BLaER1 (cell line): ENCODE data around the gene DHX8.

Experiments used
- H3K27ac ChIP-seq: shearing (Covaris generic); formaldehyde crosslinking; 2 replicates; pipeline ENCODE4 v1.8.1; 2022
- H3K27me3 ChIP-seq: shearing (Covaris generic); formaldehyde crosslinking; 2 replicates; pipeline ENCODE4 v1.8.1; 2022
- H3K36me3 ChIP-seq: shearing (Covaris generic); formaldehyde crosslinking; 2 replicates; pipeline ENCODE4 v1.8.1; 2022
- H3K4me1 ChIP-seq: shearing (Covaris generic); formaldehyde crosslinking; 2 replicates; pipeline ENCODE4 v1.8.1; 2022
- H3K4me2 ChIP-seq: shearing (Covaris generic); formaldehyde crosslinking; 2 replicates; pipeline ENCODE4 v1.8.1; 2022
- H3K4me3 ChIP-seq: shearing (Covaris generic); formaldehyde crosslinking; 2 replicates; pipeline ENCODE4 v1.8.1; 2022
- H3K9ac ChIP-seq: shearing (Covaris generic); formaldehyde crosslinking; 2 replicates; pipeline ENCODE4 v1.8.1; 2022
- H3K9me3 ChIP-seq: shearing (Covaris generic); formaldehyde crosslinking; 2 replicates; pipeline ENCODE4 v1.8.1; 2022
- H4K20me1 ChIP-seq: shearing (Covaris generic); formaldehyde crosslinking; 2 replicates; pipeline ENCODE4 v1.8.1; 2022
- Cebpa-rat ChIP-seq: shearing (Covaris generic); IDR thresholded peaks from 2 replicates; pipeline ENCODE4 v1.8.1; 2022

DHX8 gene

DNA sequence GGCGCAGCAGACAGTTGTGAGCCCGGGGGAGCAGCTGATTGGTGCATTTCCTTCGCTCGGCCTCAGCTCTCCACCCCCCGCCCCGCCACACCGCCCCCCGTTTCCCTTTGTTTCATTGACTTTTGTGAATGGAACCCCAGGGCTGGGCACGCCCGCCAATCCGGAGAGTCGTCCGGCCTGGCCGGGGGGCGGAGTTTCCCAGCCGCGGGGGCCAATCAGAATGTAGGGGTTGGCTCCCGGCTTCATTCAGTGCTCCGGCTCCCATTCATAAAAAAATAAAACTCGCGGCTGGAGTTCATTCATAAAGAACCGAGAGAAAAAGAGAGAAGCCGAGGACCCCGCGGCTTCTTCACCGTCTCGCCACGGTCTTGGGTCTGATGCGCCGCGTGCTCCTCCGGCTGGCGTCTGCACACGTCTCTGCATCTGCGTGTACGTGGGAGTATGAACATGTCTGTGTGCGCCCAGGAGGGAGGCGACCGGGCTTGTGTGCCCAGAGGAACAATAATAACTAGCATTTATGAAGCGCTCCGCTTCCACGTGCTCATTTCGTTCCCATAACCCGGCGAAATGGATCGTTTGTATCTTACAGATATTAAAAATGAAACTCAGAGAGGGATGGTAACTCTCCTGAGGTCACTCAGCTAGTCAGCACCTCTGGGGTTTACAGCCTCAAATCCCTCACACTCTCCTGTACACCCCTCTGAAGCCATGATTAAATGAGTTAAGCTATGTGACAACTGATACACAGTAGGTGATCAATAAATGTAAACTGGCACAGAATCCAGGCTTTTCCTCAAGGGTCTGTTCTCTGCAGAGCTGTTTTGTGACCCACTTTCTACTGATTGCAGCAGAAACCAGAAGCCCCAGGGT is 62.8 kb downstream of the DHX8 start, which contains the start of gene ETV4:
ETV4 (minus strand) TSS at position 22 of the 870 bp plus-strand sequence. CDS start 723 bp downstream, outside the sequence.
- H3K4me2 ChIP-seq = peak within 1 kb of the TSS; percentile 100
- peaks cover 23% of the 10 kb centered on the region for H3K4me1 ChIP-seq
- H3K9ac ChIP-seq = peak within 1 kb of the TSS; percentile 76
- H3K36me3 ChIP-seq = no peaks in the 10 kb centered on the region
- H3K9me3 ChIP-seq = no peaks in the 10 kb centered on the region
- H3K4me3 ChIP-seq = peak within 1 kb of the TSS; percentile 74
- 0 out of 2 replicates have a peak within 1 kb of the TSS, but pooled peaks have one; percentile 53 for H3K27ac ChIP-seq
- H3K27me3 ChIP-seq = peaks cover 51% of the 10 kb centered on the region
- TF ChIP-seq Cebpa-rat = no peak
- no peaks in the 10 kb centered on the region; the same call in none of the 2 replicates for H4K20me1 ChIP-seq

DNA sequence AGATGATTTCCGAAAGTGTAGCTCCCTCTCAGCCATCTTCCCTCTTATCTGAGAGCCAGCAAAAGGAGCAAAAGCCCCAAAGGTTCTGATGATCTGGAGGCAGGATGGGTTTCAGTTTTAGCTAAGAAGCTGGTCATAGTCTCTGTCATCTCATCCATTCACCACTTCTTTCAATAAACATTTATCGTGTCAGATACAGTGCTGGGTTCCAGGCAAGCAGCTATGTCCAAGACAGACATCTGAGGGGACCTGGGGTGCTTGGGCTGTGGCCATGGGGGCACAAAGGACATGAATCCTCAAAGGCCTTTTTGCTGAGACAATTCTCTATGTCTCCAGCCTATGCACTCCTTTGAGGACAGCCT is 63.4 kb downstream of the DHX8 start:
- H3K4me3 ChIP-seq = no peak overlapping the region
- H3K36me3 ChIP-seq = no peaks in the 10 kb centered on the region
- no peak for TF ChIP-seq Cebpa-rat
- H3K27me3 ChIP-seq = peaks cover 51% of the 10 kb centered on the region
- no peaks in the 10 kb centered on the region; the same call in none of the 2 replicates for H4K20me1 ChIP-seq
- H3K9ac ChIP-seq = no peak overlapping the region
- no peak overlapping the region for H3K27ac ChIP-seq
- H3K4me2 ChIP-seq = peak overlapping the region; percentile 100
- H3K9me3 ChIP-seq = no peaks in the 10 kb centered on the region
- H3K4me1 ChIP-seq = peaks cover 23% of the 10 kb centered on the region

DNA sequence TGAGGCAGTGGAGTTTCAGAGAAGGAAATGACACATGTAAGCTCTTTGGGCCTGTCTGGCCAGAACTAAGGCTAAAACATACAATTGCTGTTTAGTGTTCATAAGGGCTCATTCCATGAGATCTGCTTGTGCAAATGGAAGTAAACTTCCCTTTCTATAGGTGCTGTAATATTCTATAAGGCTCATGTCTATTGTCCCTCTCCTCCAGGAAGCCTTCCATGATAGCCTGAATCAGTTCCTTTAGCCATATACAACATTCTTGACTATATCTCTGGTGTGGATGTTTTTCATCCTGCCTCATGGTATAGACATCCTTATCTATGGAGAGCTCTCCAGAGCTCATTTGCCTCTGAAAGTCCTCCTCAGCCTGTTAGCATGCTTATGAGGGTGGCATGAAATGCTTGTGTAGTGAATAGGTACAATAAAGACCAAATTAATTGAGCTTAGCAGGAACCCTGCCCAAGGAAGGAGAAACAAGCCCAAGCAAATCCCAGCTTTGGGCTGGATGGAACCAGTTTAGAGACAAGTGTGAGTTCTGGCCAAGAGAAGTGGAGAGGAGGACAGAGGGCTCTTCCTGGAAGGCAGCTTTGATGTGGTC is 64.0 kb downstream of the DHX8 start:
- Histone ChIP-seq H3K9me3 (no peaks in the 10 kb centered on the region), H3K4me3 (no peak overlapping the region), H4K20me1 (no peaks in the 10 kb centered on the region; the same call in none of the 2 replicates), H3K4me2 (no peak overlapping the region), H3K27ac (no peak overlapping the region), H3K27me3 (peaks cover 46% of the 10 kb centered on the region), H3K9ac (no peak overlapping the region), H3K4me1 (peaks cover 23% of the 10 kb centered on the region), H3K36me3 (no peaks in the 10 kb centered on the region)
- TF ChIP-seq Cebpa-rat = no peak

DNA sequence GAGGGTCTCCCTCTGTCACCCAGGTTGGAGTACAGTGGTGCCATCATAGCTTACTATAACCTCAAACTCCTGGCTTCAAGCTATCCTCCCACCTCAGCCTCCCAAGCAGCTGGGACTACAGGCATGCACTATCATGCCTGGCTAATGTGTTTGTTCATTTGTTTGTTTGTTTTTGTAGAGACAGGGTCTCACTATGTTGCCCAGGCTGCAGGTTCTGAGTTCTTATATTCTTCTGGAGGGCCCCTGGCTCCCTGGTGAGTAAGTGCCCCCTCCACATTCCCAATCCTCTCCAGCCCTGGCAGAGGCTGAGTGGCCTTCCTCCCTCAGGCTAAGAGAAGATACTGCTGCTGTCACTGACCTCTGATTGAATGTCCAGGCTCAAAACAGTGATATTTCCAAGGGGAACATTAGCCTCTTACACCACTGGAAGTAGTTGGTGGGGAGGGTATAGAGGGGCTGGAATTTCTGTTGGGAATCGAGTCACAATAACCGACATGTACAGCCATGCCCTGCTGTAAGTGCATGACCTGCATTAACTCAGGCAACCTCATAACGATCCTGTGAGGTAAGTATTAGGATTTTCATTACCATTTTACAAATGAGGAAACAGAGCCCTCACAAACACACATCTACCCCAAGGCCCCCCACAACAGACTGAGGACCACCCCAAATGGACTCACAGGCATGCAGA is 65.1 kb downstream of the DHX8 start:
- no peak overlapping the region for H3K4me3 ChIP-seq
- H3K9me3 ChIP-seq = no peaks in the 10 kb centered on the region
- no peaks in the 10 kb centered on the region; the same call in none of the 2 replicates for H4K20me1 ChIP-seq
- no peaks in the 10 kb centered on the region for H3K36me3 ChIP-seq
- H3K27me3 ChIP-seq = peaks cover 41% of the 10 kb centered on the region
- H3K9ac ChIP-seq = no peak overlapping the region
- H3K4me2 ChIP-seq = no peak overlapping the region
- no peak for TF ChIP-seq Cebpa-rat
- peaks cover 20% of the 10 kb centered on the region for H3K4me1 ChIP-seq
- H3K27ac ChIP-seq = no peak overlapping the region

DNA sequence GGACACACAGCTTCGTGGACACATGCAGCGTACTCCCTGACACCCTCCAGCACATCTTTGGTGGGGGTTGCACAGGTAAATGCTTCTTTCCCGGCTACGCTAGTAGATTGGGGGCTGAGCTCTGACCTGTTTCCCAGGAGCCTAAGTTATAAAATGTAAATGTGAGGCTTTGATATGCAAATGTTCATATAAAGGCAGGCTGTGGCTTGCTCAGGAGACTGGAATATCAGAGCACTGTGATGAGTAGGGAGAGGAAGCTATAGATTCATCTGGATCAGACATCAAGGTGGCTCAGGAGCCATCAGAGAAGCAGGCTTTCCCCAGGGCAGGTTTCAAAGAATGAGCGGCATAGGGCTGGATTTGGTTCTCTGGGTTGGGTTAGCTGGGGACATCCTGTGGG is 65.7 kb downstream of the DHX8 start:
- Histone ChIP-seq H3K4me3 (no peak overlapping the region), H3K9me3 (no peaks in the 10 kb centered on the region), H3K4me1 (peaks cover 13% of the 10 kb centered on the region), H3K4me2 (no peak overlapping the region), H3K36me3 (no peaks in the 10 kb centered on the region), H4K20me1 (no peaks in the 10 kb centered on the region; the same call in none of the 2 replicates), H3K27ac (no peak overlapping the region), H3K9ac (no peak overlapping the region), H3K27me3 (peaks cover 40% of the 10 kb centered on the region)
- no peak for TF ChIP-seq Cebpa-rat

DNA sequence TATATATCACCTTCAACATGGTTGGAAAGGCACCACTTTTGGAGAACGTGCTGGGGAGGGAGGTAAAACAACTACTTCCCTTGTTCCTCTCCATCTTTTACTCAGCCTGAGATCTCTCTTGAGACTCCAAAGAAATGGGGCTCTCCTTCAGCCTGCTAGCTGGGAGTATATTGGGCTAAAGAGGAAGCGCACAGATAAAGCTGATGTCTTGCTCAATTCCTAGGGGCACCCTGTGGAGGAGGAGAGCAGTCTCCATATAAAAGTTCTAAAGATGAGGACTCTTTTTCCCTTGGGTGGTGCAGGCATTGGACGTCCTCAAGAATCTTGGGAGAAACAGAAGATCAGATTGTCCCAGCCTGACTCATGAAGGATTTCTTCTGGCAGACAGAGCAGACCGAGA is 67.0 kb downstream of the DHX8 start:
- Histone ChIP-seq H4K20me1 (no peaks in the 10 kb centered on the region; the same call in 1 of the 2 replicates), H3K36me3 (no peaks in the 10 kb centered on the region), H3K4me3 (no peak overlapping the region), H3K27me3 (peaks cover 31% of the 10 kb centered on the region), H3K9me3 (no peaks in the 10 kb centered on the region), H3K4me1 (peaks cover 7% of the 10 kb centered on the region), H3K27ac (no peak overlapping the region), H3K4me2 (no peak overlapping the region), H3K9ac (no peak overlapping the region)
- no peak for TF ChIP-seq Cebpa-rat

DNA sequence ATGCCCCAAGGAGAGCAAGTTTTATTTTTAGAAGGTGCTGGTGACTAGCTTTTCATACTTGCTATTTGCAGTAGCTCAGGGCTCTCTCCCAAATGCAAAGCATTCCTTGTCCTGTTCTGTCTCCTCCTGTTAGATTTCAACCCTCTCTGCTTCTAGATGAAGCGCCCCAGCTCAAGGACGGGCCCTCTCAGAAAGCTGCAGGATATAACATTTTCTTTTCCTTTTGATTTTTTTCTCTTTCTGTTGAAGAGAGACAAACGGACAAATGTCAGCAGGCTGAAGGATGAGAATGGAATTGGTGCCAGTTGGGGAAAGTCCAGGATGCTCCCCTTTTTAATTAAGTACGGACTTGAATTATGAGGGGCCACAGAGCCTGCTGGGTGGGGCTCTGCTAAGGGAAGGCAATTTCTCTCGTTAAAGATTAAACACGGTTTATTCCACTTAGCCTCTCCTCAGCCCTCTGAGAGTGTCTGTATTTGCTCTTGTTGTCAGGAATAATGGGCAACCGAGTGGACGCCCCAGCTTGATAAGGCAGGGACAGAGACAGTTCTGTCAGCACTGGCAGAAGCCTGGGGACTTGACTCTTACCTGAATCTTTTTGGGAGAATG is 68.6 kb downstream of the DHX8 start:
- Histone ChIP-seq H3K27me3 (peaks cover 18% of the 10 kb centered on the region), H3K4me2 (no peak overlapping the region), H3K36me3 (no peaks in the 10 kb centered on the region), H3K4me1 (no peaks in the 10 kb centered on the region), H3K9ac (no peak overlapping the region), H3K9me3 (no peaks in the 10 kb centered on the region), H4K20me1 (no peaks in the 10 kb centered on the region; the same call in 1 of the 2 replicates), H3K4me3 (no peak overlapping the region), H3K27ac (no peak overlapping the region)
- no peak for TF ChIP-seq Cebpa-rat

DNA sequence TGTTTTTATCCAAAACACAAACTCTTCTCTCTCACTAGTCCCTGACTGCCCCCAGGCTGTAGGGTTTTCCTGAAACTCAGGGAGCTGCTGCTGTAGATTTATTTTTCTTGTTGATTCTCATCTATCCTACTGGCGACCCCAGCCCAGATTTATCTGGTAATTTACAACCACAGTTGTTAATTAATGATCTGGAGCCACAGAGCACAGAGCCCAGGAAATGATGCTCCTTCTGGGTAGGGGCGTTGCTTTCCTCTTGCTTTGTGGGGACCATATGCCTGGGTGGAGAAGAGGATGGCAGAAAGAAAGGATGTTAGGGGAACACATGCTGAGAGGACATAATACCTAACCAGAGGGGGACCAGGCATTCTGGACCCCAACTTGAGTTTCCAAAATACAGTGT is 69.8 kb downstream of the DHX8 start:
- no peak for TF ChIP-seq Cebpa-rat
- peaks cover 12% of the 10 kb centered on the region; the same call in 1 of the 2 replicates for H3K27me3 ChIP-seq
- H3K36me3 ChIP-seq = no peaks in the 10 kb centered on the region
- no peak overlapping the region for H3K4me3 ChIP-seq
- no peak overlapping the region for H3K4me2 ChIP-seq
- H3K9ac ChIP-seq = no peak overlapping the region
- no peak overlapping the region for H3K27ac ChIP-seq
- H3K4me1 ChIP-seq = no peaks in the 10 kb centered on the region
- no peaks in the 10 kb centered on the region for H3K9me3 ChIP-seq
- H4K20me1 ChIP-seq = no peaks in the 10 kb centered on the region

DNA sequence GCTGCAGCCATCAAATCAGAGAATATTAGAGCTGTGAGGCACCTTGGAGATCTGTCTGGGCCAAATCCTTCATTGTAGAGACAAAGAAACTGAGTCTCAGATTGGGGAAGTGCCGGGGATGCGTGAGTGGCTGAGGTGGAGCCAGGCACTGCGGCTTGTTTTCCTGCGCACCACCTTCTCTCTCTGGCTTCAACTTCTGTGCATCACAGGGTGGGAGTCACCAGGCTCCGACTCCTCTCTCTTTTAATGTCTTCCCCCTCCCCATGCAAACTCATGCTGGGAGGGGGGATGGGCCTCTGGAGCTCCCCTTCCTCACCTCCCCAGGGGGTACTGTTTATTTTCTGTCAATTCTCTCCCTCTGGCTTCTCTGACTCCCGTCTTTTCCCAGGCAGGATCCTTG is 71.1 kb downstream of the DHX8 start:
- Histone ChIP-seq H3K4me3 (no peak overlapping the region), H4K20me1 (no peaks in the 10 kb centered on the region), H3K4me1 (no peaks in the 10 kb centered on the region), H3K27me3 (peaks cover 12% of the 10 kb centered on the region; the same call in 1 of the 2 replicates), H3K9ac (no peak overlapping the region), H3K36me3 (no peaks in the 10 kb centered on the region), H3K9me3 (no peaks in the 10 kb centered on the region), H3K4me2 (no peak overlapping the region), H3K27ac (no peak overlapping the region)
- no peak for TF ChIP-seq Cebpa-rat
